Activated CD4-positive, alpha-beta T cell treated with anti-CD3 and anti-CD28 coated beads, Interleukin-2, amount 50 U/mL, for 1 hour (primary cell): Measurements from ENCODE around the gene RASAL2.
"Not testable (repeated sequence)": the region's sequence is repeated elsewhere in the genome, so short reads cannot be mapped to it uniquely, and the experiment has no call there.

Experiments used
- DNase-seq: peaks from one replicate; pipeline ENCODE4 v3.0.0-alpha.2; 2020

The RASAL2 gene

GRCh38 chr1:178168536-178168935, 74.6 kb downstream of the RASAL2 start:
- no peak for DNase-seq

- DNase-seq, result no peak
These were observed 75.7 kb downstream of the RASAL2 start for GRCh38 chr1:178169649-178170048.

DNA sequence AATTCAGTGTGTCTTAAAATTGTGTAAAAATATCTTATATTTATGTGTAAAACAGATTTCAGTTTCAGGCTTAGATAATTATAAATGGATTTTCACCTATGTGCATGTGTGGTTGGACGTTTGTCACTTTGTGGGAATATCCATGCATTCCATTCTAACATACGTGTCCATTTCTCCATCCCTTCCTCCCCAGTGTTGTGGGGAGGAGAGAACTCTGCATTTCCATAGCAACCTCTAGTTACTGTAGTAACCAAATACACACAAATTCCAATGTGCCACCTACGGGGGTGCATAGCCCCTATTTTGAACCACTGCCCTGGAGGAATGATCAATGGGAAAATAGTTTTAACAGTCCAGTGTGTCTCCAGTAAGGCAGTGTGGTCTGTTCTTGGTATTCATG, 79.0 kb downstream of the RASAL2 start:
- no peak for DNase-seq

- no peak for DNase-seq
These were observed 80.6 kb downstream of the RASAL2 start for GRCh38 chr1:178174539-178174938.

DNA sequence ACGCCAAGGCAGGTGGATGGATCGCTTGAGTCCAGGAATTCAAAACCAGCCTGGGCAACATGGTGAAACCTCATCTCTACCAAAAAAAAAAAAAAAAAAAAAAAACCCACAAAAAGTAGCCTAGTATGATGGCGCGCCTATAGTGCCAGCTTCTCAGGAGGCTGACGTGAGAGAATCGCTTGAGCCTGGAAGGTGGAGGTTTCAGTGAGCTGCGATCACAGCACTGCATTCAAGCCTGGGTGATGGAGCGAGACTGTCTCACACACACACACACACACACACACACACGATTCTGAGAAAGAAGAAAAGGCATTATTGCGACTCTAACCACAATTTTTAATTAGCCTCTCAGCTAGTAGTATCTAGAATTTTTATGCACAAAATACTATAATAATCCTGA, 86.5 kb downstream of the RASAL2 start:
- no peak for DNase-seq

DNA sequence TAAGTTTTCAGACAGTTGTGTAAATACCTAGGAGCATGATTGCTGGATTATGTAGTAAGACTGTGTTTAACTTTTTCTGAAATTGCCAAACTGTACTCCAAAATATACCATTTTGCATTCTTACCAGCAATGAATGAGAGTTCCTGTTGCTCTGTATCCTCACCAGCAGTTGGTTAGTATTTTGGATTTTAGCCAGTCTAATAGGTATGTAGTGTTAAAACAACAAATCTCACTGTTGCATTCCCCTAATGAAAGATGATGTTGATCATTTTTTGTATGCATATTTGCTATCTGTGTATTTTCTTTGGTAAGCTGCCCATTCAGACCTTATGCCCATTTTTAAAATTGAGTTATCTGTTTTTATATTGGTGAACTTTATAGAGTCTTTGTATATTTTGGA, 89.9 kb downstream of the RASAL2 start:
- no peak for DNase-seq

GRCh38 chr1:178188306-178188705, 94.4 kb downstream of the RASAL2 start:
- DNase-seq, result no peak

- DNase-seq, result no peak
These were observed 95.9 kb downstream of the RASAL2 start for GRCh38 chr1:178189814-178190213.

DNA sequence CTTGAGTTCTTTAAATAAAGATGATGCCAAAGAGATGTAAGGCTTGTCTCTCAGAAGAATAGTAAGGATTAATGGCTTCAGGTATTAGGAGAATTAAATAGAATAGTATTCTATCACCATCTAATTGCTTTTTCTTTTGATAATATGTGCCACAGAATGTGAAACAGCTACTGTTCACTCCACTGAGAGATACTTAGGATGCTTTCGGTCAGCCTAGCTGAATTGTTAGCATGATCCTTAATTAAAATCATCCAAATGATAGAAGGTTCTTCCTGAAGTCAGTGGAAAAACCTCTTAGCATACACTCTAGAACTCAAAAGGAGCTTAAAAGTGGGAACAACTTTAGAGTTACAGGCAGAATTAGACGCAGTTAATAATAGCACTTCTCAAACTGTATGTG, 97.0 kb downstream of the RASAL2 start:
- DNase-seq, result no peak

GRCh38 chr1:178192686-178193085, 98.8 kb downstream of the RASAL2 start:
- DNase-seq, result no peak

- no peak for DNase-seq
These were observed 102.7 kb downstream of the RASAL2 start for GRCh38 chr1:178196631-178197030.

- not testable (repeated sequence) for DNase-seq
These were observed 108.2 kb downstream of the RASAL2 start for GRCh38 chr1:178202095-178202494.

GRCh38 chr1:178202546-178202945, 108.6 kb downstream of the RASAL2 start:
- not testable (repeated sequence) for DNase-seq

- not testable (repeated sequence) for DNase-seq
These were observed 114.5 kb downstream of the RASAL2 start for GRCh38 chr1:178208269-178208856.

- DNase-seq, result no peak
These were observed 116.0 kb downstream of the RASAL2 start for GRCh38 chr1:178209935-178210334.

DNA sequence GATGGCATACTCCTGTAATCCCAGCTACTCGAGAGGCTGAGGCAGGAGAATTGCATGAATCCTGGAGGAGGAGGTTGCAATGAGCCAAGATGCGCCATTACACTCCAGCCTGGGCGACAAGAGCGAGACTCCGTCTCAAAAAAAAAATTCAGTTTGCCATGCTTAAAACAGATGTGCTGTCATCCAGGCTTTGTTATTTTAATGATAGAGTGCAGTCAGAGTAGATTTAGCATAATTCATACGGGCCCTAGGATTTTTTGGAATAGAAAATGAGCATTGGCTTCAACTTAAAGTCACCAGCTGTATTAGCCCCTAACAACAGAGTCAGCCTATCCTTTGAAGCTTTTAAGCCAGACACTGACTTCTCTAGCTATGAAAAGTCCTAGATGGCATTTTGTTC, 124.6 kb downstream of the RASAL2 start:
- no peak for DNase-seq

DNA sequence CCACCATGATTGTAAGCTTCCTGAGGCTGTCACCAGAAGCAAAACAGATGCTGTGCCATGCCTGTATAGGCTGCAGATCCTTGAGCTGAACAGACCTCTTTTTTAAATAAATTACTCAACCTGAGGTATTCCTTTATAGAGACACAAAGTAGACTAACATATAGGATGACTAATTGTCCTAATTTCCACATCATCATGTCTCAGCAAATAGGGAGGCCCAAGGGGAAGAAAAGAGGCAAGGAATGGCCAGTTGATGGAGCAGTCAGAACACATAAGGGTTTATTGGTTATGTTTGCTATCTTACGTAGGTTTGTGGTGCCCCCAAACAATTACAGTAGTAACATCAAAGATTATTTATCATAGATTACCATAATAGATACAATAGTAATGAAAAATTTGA, 126.2 kb downstream of the RASAL2 start:
- no peak for DNase-seq

GRCh38 chr1:178223289-178223688, 129.4 kb downstream of the RASAL2 start:
- DNase-seq, result no peak

GRCh38 chr1:178224358-178224757, 130.5 kb downstream of the RASAL2 start:
- no peak for DNase-seq

DNA sequence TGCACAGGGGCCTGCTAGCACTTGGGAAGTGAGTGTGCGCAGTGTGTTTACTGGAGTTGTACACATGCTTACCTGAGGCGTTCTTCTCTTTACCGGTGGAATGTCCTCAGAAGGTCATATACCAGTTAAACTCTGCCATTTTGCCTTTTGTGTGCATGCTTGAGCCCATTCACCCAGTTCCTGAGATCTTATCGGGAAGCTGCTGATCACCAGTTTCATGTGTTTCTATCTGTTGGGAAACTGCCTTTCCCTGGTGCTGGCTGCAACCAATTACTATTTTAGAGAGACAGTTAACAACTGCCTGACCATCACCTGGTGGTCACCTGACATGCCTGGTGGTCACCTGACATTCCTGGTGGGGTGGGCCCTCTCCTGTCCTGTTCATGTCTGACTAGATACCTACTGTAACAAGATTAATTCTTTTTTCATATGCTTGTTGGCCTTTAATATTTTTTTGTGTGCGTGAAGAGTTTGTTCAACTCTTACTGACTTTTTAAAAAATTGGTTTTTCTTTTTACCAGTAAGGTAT, 137.0 kb downstream of the RASAL2 start:
- DNase-seq, result no peak

GRCh38 chr1:178232108-178232507, 138.2 kb downstream of the RASAL2 start:
- no peak for DNase-seq

- DNase-seq, result no peak
These were observed 139.0 kb downstream of the RASAL2 start for GRCh38 chr1:178232949-178233348.

DNA sequence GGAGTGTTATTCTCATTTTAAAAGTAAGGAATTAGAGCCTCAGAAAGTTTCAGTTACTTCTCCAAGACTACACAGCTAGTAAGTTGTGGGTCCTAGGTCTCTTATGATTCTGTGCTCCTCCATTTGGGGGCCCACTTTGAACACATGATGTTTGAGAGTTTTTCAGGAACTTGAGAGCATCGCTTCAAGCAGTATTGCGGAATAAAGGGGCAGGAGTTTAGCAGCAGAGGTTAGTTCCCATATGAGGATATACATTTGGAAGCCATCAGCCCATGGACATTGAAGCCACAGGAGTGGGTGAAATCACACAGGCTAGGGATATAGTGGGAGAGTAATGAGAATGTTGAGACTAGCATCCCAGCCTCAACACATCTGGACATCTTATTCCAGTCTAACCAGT, 143.2 kb downstream of the RASAL2 start:
- no peak for DNase-seq

DNA sequence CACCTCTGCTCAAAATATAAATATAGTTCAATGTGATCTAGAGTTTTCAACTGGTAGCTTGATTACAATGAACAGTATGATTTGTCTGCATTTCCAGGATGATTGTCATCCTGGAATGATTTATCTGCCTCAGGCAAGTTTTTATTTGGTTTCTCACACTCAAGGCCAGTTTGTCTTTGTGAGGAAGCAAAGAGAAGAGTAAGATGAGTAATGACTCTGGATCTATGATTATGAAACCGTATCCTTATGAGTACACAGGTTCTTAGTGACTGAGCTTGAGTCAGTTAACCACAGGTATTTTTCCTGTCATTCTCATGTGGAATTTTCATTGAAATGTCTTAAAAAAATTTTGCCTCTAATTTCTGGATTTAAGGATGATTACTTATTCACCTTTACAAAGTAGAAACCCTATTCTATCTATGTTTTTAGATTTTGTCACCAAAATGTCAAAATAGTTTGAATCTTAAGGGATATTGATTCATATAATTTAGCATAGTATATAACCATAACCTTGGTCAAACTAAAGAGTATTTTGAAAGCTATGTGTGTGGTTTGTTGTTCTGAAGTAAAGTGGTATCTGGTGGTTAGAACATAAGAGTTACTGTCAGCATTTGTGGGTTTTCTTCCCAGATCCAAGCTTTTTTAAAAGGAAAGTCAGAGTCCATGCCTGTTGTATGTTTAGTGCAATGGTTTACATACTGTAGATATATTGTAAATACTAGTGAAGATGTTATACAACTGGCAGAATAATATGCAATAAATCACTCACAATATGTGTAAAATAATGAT, 145.0 kb downstream of the RASAL2 start:
- DNase-seq, result no peak

DNA sequence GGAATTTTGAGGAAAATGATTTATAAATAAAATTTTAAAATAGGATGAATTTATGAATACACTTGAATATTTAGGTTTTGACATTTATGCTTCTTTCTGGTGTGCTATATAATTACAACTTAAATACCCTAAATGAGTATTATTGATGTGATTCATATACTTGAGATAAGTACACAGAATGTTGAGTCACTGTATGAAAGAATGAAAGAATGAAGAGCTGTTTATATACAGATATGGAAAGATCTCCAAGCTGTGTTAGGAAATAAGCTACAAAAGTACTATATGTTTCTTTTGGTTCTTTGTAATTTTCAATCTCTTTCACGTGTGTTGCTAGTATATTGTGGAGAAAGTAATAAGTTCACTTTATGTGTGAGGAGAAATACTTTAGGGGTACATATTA, 147.2 kb downstream of the RASAL2 start:
- DNase-seq, result no peak
